ENCODE results near the gene KANSL2.

DNA sequence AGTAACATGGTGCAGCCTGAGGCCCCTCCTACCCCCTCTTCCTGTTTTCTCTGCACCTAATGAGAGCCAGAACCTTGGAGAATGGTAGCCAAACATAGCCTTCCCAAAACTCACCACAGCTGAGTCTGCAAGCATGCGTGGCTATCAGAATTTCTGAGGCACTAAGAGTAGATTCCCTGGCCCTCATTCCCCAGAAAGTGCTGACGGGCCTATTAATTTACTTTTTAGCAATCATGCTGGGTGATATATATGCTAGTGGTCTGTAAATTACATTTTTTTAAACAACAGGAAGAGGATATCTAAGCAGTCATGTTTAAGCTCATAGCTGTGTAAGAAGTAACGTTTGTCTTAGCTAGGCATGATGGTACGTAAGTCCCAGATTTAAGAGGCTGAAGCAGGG is 30.4 kb downstream of the KANSL2 start:
- TF ChIP-seq POLR2AphosphoS5 (IDR thresholded peaks at IDR 0.05) (no peak), EZH2 (IDR thresholded peaks at IDR 0.05; ENCODE audit: borderline replicate concordance, insufficient read depth, low read length, poor library complexity, severe bottlenecking) (no peak), MXI1 (conservative IDR thresholded peaks at IDR 0.05; ENCODE audit: poor library complexity, severe bottlenecking) (no peak), TAF1 (IDR thresholded peaks at IDR 0.05; ENCODE audit: low read depth) (no peak), RAD21 (conservative IDR thresholded peaks at IDR 0.05) (no peak)
- TF ChIP-seq, protein P1, sequence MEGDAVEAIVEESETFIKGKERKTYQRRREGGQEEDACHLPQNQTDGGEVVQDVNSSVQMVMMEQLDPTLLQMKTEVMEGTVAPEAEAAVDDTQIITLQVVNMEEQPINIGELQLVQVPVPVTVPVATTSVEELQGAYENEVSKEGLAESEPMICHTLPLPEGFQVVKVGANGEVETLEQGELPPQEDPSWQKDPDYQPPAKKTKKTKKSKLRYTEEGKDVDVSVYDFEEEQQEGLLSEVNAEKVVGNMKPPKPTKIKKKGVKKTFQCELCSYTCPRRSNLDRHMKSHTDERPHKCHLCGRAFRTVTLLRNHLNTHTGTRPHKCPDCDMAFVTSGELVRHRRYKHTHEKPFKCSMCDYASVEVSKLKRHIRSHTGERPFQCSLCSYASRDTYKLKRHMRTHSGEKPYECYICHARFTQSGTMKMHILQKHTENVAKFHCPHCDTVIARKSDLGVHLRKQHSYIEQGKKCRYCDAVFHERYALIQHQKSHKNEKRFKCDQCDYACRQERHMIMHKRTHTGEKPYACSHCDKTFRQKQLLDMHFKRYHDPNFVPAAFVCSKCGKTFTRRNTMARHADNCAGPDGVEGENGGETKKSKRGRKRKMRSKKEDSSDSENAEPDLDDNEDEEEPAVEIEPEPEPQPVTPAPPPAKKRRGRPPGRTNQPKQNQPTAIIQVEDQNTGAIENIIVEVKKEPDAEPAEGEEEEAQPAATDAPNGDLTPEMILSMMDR (IDR thresholded peaks at IDR 0.05; ENCODE audit: poor library complexity, severe bottlenecking): no peak
